ENCODE data around the gene RAB11FIP4. TPM values are rescaled to one million over a fixed set of nuclear protein-coding genes. Genes with fewer than 3 reads are reported as not detected.
A peak's percentile ranks its signal among the peaks of the same experiment; 100 is the strongest.

Gene RAB11FIP4
- total RNA-seq, 1 experiment from 2014 or later, result 34.1 TPM

DNA sequence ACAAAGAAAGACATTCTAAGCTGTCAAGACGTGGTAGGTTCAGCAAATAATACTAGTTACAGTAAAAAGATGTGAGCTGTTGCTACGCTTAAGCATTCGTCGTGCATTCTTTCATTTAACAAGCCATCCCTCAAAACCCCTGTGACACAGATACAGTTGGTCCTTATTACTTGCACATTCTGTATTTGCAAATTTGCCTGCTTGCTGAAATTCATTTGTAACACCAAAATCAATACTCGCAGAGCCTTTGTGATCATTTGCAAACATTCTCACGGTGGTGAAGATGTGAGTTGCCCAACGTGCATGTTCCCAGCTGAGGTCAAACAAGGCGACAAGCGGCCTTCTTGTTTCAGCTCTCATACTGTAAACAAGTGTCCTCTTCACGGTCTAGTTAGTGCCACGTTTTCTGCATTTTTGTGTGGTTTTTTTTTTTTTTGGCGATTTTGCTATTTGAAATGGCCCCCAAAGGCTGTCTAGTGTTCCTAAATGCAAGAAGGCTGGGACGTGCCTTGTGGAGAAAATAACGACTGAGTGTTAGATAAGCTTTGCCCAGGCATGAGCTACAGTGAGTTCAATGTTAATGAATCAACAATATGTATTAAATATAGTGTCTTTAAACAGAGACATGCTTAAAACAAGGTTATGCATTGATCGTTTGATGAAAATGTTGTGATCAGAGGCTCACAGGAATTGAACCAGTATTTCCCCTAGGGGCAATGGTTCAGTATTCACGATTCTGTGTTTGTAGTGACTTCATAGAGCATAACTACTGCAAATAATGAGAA lies 84.1 kb downstream of the RAB11FIP4 start:
- in situ Hi-C loops (cut with HindIII; ENCODE audit: low sequenced_read_pairs), result no loop called here
- DNase-seq (ENCODE audit: low spot score), result no peak

DNA sequence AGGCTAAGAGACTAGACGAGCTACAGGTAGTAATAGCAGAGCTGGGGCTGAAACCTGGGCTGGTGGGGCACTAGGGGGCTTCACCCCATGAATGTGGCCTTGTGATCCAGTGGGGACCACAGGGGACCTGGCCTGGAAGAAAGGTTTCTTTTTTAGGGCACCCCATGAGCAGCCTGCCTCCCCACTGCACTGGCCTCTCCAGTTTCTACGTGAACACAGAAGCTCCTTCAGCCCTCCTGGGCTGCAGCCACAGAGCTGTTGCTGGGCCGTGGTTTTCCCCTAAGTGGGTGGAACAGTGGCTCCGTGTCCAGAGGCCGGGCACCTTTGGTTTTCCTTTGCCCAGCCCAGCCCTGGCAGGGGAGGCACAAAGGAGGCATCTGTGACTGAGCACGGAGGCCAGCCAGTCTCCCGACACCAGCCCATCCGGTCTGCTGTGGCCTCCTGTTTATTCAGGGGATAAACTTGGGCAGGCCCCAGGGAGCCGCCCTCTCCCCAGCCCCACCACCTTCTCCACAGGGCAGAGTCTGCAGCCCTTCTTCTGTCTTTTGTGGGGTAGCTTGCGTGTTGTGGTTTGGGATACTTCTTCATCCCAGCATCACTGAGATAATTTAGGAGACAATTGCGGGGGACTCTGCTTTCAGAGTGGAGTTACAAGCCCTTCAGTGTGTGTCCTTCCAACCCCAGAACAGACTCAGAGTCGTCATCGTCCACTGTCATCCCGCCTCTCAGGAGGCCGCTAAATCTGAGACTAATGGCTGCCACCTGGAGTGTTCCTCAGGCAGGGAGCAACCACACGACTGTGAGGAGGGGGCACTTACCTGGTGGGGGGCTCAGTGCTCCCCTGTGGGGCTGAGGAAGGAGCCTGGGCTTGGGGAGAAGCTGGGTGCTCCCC lies 85.3 kb downstream of the RAB11FIP4 start:
- in situ Hi-C loops (cut with HindIII; ENCODE audit: low sequenced_read_pairs), result no loop called here

DNA sequence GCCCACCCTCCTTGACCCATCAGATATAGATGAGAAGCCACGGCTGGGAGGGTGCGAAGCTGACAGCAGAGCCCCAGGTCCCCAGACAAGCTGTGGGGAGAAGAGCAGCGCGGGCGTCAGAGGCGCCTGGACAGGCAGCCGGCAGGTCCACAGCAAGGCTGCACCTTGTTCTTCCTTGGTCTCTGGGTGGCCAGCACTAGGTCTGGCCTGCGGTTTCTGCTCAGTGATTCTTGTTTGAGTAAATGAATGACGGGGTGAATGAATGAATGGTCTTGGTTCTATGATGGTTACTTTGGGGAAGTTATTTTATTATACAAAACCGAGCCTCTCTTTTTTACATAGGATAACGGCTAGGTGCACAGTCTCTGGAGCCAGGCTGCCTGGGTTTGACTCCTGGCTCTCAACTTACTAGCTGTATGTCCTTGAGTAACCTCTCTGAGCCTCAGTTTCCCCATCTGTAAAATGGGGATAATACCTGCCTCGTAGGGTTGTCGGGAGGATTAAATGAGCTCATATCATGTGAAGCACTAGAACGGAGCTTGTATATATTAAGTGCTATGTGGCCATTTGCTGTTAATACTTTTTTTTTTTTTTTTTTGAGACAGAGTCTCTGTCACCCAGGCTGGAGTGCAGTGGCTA lies 86.1 kb downstream of the RAB11FIP4 start:
- no peak for DNase-seq (ENCODE audit: low spot score)
- in situ Hi-C loops (cut with HindIII; ENCODE audit: low sequenced_read_pairs), result no loop called here

More for the DNA sequence above, 85.3 kb downstream of the RAB11FIP4 start:
- DNase-seq (ENCODE audit: low spot score), result no peak

DNA sequence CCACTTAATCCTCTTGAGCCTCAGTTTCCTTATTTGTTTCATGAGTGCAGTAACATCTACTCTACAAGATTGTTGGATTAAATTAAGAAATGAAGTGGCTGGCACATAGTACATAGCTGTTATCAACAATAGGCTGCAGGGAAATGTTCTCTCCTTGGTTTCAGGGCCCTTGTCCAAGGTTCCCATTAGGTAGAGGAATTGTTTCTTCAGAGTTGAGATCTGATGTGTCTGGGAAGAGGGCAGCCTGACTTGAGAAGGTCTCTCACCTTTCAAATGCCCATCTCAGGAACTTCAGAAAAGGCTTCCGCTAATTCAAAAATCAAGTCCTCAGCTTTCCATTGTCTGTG lies 87.6 kb downstream of the RAB11FIP4 start:
- in situ Hi-C loops (cut with HindIII; ENCODE audit: low sequenced_read_pairs), result no loop called here
- no peak for DNase-seq (ENCODE audit: low spot score)

DNA sequence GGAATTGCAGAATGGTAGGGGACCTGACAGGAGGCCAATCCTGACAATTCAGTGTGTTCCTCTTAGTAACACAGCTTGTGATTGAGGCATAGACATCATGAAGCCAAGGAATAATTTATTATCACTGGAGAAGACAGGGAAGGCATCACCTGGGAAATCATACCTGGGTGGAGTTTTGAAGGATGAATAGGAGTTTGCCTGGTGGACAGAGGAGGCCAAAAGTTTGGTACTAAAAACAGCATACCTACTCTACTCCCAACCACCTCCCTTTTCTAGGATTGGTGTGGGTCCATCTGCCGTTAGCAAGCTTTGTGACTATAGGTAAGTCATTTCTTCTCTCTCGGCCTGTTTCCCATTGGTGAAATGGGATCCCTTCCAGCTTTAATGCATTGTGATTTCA lies 88.0 kb downstream of the RAB11FIP4 start:
- in situ Hi-C loops (cut with HindIII; ENCODE audit: low sequenced_read_pairs), result no loop called here
- DNase-seq (ENCODE audit: low spot score), result no peak

DNA sequence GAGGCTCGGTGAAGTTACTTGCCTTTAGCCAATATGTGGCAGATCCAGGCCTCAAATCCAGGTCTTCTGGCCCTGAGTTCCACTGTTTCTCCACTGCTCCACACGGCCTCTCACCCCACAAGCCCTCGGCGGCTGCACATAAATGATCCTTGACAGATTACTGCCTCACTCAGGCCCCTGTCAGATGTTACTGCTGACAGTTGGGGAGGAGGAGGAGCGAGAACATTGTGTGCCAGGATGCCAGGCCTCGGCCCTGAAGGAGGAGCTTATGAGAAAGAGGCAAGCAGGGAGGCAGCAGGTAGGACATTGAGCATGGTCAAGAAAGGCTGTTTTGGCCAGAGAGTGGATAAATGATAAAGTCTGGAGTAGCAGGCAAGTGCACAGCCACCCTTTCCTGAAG lies 88.6 kb downstream of the RAB11FIP4 start:
- in situ Hi-C loops (cut with HindIII; ENCODE audit: low sequenced_read_pairs), result no loop called here
- DNase-seq (ENCODE audit: low spot score), result peak; percentile 72

DNA sequence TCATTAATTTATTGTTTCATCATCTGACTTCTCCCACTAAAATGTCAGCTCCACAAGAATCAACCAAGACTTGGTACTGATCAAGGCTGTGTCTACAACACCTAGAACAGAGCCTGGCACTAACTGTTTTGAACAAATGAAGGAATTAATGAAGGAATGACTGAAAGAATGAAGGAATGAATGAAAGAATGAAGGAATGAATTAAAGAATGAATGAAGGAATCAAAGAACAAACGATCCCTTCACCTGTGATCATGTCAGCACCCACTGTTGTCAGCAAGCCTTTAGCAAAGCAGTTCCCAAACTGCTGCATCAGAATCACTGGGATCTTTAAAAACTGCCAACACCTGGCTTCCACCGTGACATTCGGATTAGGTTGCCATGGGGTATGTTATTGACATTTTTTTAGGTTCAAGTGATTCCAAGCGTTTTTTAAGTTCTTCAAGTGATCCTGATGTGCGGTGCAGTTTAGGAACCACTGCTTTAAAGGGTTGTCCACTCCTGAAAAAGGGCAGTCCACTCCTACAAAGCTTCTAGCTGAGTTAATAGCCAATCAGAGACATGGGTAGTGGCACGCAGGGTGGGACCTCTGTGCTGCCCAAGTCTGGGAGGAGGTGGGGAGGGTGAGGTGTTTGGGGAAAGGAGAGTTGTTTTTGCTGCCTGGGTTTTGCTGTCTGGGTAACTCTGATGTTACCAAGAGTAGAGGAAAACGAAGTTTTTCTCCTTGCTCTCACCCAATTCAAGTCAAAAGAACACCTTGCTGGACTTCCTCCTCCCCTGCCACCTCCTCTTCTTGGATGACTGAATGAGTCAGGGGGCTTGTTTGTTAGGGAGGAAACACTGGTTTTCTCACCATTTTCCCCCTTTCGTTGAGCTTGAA lies 89.7 kb downstream of the RAB11FIP4 start:
- no peak for DNase-seq (ENCODE audit: low spot score)
- in situ Hi-C loops (cut with HindIII; ENCODE audit: low sequenced_read_pairs), result no loop called here

DNA sequence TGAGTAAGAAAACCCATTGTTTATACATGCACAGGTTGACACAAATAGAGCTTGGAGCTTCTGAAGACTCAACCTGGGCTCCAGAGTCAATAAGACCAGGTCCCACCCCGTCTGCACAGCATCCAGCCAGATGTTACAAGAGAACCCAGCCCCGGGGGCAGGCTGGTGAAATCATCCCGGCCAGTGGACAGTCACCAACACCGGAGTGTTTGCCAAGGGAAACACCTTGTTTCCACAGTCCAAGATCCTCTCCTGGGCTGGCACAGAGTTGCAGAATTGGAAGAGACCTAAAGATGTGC lies 90.3 kb downstream of the RAB11FIP4 start:
- DNase-seq (ENCODE audit: low spot score), result no peak
- in situ Hi-C loops (cut with HindIII; ENCODE audit: low sequenced_read_pairs), result no loop called here

DNA sequence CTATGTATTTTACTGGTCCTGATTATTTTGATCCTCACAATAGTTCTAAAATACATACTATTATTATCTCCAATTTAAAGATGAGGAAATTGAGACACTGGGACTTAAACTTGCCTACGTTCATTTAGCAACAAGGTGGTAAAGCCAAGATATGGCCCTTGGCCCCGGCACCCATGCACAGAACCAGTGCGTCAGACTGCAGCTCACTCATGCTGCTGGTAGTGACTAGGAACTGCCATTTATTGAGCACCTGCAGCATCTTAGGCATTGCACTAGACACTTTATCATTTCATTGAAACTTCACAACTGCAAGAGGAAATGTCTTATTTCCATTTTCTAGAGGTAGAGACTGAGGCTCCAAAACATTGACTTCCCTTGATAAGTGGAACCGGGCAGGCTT lies 93.3 kb downstream of the RAB11FIP4 start:
- no peak for DNase-seq (ENCODE audit: low spot score)
- in situ Hi-C loops (cut with HindIII; ENCODE audit: low sequenced_read_pairs), result no loop called here

DNA sequence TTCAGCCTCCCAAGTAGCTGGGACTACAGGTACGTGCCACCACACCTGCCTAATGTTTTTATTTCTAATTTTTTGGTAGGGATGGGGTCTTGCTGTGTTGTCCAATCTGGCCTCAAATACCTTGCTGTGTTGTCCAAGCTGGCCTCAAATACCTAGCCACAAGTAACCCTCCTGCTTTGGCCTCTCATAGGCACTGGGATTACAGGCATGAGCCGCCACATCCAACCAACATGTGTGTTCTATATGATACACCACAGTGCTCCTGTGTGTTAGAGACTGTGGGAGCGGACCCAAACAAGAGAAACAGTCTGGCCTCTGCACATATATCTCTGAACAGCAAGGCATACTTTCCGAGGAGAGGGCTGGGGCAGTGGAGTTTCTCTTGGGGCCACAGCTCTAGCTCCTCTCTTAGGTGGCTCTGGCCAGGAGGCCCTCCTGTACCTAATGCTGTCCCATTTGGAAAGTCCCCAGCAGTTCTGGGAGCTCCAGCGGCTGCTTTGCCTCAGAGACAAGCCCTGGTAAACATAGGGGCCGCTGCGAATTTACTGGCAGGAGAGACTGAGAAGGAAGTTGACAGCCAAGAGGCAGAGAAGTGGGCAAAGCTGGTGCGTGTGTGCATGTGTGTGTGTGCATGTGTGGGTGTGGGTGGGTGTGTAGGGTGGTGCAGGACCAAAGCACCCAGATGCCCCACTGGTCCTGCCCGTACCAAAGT lies 95.0 kb downstream of the RAB11FIP4 start:
- DNase-seq (ENCODE audit: low spot score), result no peak
- in situ Hi-C loops (cut with HindIII; ENCODE audit: low sequenced_read_pairs), result no loop called here

DNA sequence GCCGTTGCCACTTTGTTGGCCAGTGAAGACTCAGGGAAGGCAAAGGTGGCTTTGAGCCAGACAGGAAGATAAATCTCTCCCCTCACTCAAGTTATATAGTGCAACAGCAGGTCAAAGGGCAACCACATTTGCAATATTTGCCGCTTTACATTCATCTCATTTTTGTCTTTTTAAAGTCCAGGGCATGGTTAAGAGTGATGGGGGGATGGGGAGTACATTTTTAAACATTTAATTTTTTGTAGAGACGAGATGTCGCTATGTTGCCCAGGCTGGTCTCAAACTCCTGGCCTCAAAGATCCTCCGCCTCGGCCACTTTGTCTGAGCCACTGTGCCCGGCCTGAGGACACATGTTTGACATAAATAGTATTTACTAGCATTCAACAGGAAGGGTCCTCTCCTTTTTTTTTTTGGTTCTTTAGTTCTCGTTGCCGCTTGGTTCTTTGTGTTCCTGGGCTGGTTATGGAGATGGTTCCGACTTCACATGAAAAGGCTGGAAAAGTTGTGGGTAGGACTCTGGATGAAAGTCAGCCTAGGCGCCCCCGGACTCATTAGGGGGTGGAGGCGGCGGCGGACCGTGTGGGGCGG lies 95.7 kb downstream of the RAB11FIP4 start:
- no peak for DNase-seq (ENCODE audit: low spot score)
- in situ Hi-C loops (cut with HindIII; ENCODE audit: low sequenced_read_pairs), result no loop called here

DNA sequence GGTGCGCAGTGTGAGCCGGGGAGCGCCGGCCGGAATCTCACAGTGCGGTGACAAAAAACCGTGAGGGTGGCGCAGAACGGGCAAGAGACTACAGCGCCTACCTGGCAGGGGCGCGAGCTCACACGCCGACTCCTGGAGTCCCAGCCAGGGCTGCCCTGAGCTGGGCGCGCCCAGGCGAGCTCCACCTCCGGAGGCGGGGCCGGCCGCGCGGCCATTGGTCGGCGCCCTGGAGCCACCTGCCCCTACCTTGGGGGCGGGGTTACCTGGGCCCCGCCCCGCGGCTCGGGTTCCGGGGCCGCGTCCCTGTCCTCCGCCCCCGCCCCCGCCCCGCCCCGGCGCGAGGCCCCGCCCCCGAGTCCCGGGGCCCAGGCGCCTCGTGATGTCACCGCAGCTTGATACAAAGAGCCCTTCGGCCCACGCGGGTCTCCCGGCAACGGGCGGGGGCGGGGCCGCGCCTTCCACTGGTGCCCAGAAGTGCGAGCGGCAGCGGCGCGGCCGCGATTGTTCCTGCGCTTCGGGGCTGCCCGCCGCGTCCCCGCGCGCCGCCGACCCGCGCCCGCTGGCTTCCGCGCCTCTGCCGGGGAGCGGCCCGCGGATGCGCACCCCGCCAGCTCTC lies 96.3 kb downstream of the RAB11FIP4 start:
- in situ Hi-C loops (cut with HindIII; ENCODE audit: low sequenced_read_pairs), result no loop called here
- peak; percentile 91 for DNase-seq (ENCODE audit: low spot score)

DNA sequence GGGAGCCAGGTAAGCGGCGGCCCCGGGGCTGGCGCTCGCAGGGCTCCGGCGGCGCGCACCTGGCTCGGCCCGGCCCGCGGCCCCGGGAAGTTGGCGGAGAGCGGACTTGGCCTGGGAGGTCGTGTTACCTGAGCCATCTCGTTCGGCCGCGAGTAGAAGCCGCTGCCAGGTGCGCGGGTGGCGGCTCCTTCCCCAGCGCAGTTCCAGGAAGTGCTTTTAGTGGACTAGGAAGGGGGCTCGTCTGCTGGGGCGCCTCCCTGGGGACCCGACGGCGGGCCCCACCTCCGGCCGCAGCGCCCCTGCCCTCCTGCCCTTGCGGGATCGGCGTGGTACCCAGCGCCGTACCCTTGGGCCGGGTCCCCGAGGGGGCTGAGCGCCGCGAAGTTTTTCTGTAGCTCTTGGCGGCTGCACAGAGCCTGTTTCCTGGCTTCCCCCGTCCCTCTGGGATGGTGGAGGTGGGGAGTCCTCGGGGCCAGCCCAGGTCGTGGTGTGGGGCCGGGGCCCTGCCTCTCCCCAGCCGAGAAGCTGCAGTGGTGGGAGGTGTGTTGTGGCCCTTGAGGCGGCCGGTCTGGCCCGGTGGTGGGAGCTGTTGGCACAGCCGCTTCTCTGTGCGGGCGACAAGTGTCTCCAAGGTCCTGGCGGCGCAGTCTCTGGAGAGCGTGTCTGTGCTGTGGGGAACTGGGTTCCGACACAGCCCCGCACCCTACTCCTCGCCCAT lies 96.9 kb downstream of the RAB11FIP4 start:
- no peak for DNase-seq (ENCODE audit: low spot score)
- in situ Hi-C loops (cut with HindIII; ENCODE audit: low sequenced_read_pairs), result no loop called here

DNA sequence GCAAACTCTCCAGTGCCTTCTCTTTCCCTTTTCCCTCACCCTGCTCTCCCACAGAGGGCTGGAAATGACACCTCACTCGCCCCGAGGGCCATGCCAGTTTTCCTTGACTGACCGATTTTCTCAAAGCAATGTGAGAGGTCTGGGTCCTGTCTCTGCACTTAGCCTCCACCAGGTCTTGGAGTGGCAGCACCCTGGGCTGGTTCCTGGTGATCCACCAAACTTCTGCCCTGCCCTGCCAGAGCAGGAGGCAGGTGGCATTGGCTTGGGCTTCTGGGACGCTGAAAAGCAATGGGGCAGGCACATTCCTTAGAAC lies 97.5 kb downstream of the RAB11FIP4 start:
- no peak for DNase-seq (ENCODE audit: low spot score)
- in situ Hi-C loops (cut with HindIII; ENCODE audit: low sequenced_read_pairs), result no loop called here

DNA sequence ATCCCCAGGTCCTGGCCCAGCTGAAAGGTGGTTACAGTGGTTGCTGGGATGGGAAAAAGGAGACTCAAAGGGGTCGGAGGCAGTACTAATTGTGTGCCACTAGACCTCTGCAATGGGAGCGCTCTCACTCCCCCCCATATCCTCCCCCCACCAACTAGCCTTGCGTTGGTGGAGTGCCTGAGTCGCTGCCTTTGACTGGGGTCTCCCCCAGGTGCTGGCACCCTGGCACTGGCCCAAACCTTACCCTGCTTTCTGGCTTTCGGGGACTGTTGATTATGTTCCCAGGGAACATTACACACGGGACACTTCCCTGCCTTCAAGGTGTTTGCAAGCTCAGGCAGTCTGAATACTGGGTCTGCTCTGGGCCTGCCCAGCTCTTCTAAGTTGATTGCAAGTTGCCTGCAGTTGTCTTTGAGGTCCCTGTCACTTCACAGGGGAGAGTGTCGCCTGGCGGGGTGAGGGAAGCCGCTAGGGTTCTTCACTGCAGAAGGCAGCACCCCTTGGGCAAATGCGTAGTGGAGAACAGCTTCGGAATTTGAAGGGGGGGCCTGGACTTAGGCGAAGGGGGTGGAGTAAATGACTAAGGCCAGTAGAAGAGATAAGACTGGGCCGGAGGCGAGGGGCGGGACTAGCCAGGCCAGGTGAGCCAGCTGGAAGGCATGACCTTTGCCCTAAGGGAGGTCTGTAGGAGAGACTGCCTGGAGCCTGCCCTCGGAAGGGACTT lies 98.0 kb downstream of the RAB11FIP4 start:
- in situ Hi-C loops (cut with HindIII; ENCODE audit: low sequenced_read_pairs), result no loop called here
- no peak for DNase-seq (ENCODE audit: low spot score)

DNA sequence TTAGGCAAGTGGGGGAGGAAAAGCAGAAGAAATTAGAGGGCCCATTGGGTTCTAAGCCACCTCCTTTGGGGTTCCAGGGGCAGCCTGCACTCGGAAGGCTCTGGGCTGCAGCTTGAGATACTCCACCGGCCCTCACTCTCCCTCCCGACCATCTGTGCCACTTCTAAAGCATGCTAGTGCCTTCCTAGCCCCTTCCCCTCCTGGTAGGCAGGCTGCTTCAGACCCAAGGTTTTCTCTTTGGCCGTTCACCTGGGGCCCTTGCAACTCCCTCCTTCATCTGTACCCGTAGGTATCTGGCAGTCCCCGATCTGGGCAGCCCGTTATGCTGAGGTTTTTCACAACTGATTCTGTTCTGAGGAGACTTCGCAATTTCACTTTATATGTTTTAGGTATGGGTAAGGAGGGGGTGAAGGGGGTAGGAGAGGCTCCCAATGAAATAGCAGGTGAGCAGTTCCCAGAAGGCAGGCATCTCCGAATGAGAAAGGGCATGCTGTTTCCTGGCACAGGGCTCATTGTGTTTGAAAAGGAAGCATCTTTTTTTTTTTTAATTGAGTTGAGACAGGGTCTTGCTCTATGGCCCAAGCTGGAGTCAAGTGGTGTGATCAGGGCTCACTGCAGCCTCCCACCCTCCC lies 98.7 kb downstream of the RAB11FIP4 start:
- DNase-seq (ENCODE audit: low spot score), result no peak
- in situ Hi-C loops (cut with HindIII; ENCODE audit: low sequenced_read_pairs), result no loop called here
